GM12878 (cell line): ENCODE measurements around the gene RBM12. TPM values are rescaled to one million over a fixed set of nuclear protein-coding genes. Genes with fewer than 3 reads are reported as not detected.

ENCODE experiments used
- ASH2L ChIP-seq: fragments of 300-600, 200-600 bp; sonication (generic); IDR thresholded peaks from 2 replicates; pipeline ENCODE4 v1.6.1; 2017; ENCODE audit warnings: low read depth, mild to moderate bottlenecking, borderline replicate concordance
- CEBPZ ChIP-seq: fragments of 150-350 bp; IDR thresholded peaks from 2 replicates; pipeline ENCODE4 v1.6.1; 2016; ENCODE audit warnings: low read depth, low read length
- FOXK2 ChIP-seq: fragments of 450-650 bp; IDR thresholded peaks from 2 replicates; pipeline ENCODE4 v1.6.1; 2017; ENCODE audit warnings: mild to moderate bottlenecking, moderate library complexity
- IKZF2 ChIP-seq, 2 experiments: fragments of 450-650 bp; IDR thresholded peaks; 2 replicates each; pipeline ENCODE4 v1.6.1; 2017; ENCODE audit warnings: mild to moderate bottlenecking in 2 of 2, moderate library complexity in 2 of 2
- IRF5 ChIP-seq: fragments of 450-650 bp; IDR thresholded peaks from 2 replicates; pipeline ENCODE4 v1.6.1; 2017; ENCODE audit warnings: borderline replicate concordance
- KAT2A ChIP-seq: conservative IDR thresholded peaks from 2 replicates; pipeline ENCODE4 v1.6.1; 2011; ENCODE audit warnings: low read depth, low read length; ENCODE audit not compliant: control insufficient read depth
- MLLT1 ChIP-seq: fragments of 450-650 bp; IDR thresholded peaks from 2 replicates; pipeline ENCODE4 v1.6.1; 2016; ENCODE audit warnings: mild to moderate bottlenecking
- NFXL1 ChIP-seq: fragments of 450-650 bp; IDR thresholded peaks from 2 replicates; pipeline ENCODE4 v1.6.1; 2017; ENCODE audit warnings: antibody characterized with exemption, mild to moderate bottlenecking, borderline replicate concordance
- NFYA ChIP-seq: IDR thresholded peaks from 2 replicates; pipeline ENCODE4 v1.6.1; 2011; ENCODE audit warnings: low read depth, mild to moderate bottlenecking, low read length, improper control_type of control experiment, borderline replicate concordance
- PBX3 ChIP-seq: IDR thresholded peaks from 2 replicates; pipeline ENCODE4 v1.6.1; 2011; ENCODE audit warnings: mild to moderate bottlenecking, low read depth, low read length, moderate library complexity; ENCODE audit not compliant: insufficient replicate concordance
- PRDM15 ChIP-seq: fragments of 450-650 bp; formaldehyde crosslinking; IDR thresholded peaks from 2 replicates; pipeline ENCODE4 v1.4.0; 2020; ENCODE audit warnings: mild to moderate bottlenecking, moderate library complexity
- RAD21 ChIP-seq: IDR thresholded peaks from 2 replicates; pipeline ENCODE4 v1.6.1; 2011; ENCODE audit warnings: mild to moderate bottlenecking, low read depth, low read length, moderate library complexity; ENCODE audit not compliant: insufficient read depth
- RB1 ChIP-seq: fragments of 450-650 bp; formaldehyde crosslinking; IDR thresholded peaks from 2 replicates; pipeline ENCODE4 v1.6.1; 2017; ENCODE audit warnings: mild to moderate bottlenecking, borderline replicate concordance
- RFX5 ChIP-seq: IDR thresholded peaks from 2 replicates; pipeline ENCODE4 v1.6.1; 2011; ENCODE audit warnings: low read depth, low read length, improper control_type of control experiment
- SREBF2 ChIP-seq: IDR thresholded peaks from 2 replicates; pipeline ENCODE4 v1.6.1; 2012; ENCODE audit warnings: mild to moderate bottlenecking, low read length
- TBL1XR1 ChIP-seq: IDR thresholded peaks from 2 replicates; pipeline ENCODE4 v1.6.1; 2012; ENCODE audit warnings: low read depth, low read length, improper control_type of control experiment
- YY1 ChIP-seq: IDR thresholded peaks from 2 replicates; pipeline ENCODE4 v1.6.1; 2011; ENCODE audit warnings: low read depth, mild to moderate bottlenecking, low read length
- ZNF274 ChIP-seq: IDR thresholded peaks from one replicate; pipeline ENCODE4 v1.8.0; 2011; ENCODE audit not compliant: insufficient read length, insufficient read depth
- polyA plus RNA-seq, 11 experiments: library from polyadenylated mRNA; depleted of rRNA in 4 of 11; unstranded in 6 of 11; stranded (reverse) in 5 of 11; fragments of >200 nt; fragmentation: Nextera tagmentation in 4 of 11; fragmentation: Illumina TruSeq in 1 of 11; extraction: Ambion mirVana in 4 of 11; extraction: Trizol in 1 of 11; gene quantifications; 1 replicate in 1 of 11; 2 replicates in 10 of 11; pipeline versions ENCODE4 v1.2.1 to v1.2.3, GENCODE V29; 2011 to 2016; ENCODE audit warnings: inconsistent platforms in 2 of 11, missing spikeins in 2 of 11, low read depth in 1 of 11
- total RNA-seq, 4 experiments: library from RNA; depleted of rRNA in 3 of 4; stranded (reverse); fragments of >200 nt in 3 of 4; fragmentation: Illumina TruSeq in 1 of 4; extraction: Trizol in 1 of 4; gene quantifications; 2 replicates each; pipeline versions ENCODE4 v1.2.1 to v1.2.3, GENCODE V29; 2013 to 2021

The RBM12 gene
- total and polyA plus RNA-seq, 10 of the 15 experiments (the other 5 are each of a cell fraction or from before 2014, with no cell fraction given): 4.7 to 153 (median 58.5) TPM

- TF ChIP-seq PBX3: no peak
- TF ChIP-seq PRDM15 (CRISPR knock-in tag): no peak
- TF ChIP-seq CEBPZ: no peak
- no peak for TF ChIP-seq TBL1XR1
- peak; percentile 65; the same call in 1 of the 2 replicates for TF ChIP-seq YY1
- no peak for TF ChIP-seq NFXL1
- no peak for TF ChIP-seq FOXK2
- peak; percentile 50 for TF ChIP-seq RAD21
- TF ChIP-seq NFYA: no peak
- TF ChIP-seq RB1: no peak
- no peak for TF ChIP-seq SREBF2
- peak; percentile 32 to 49; a peak in 2 of 4 replicates for TF ChIP-seq IKZF2 (IDR thresholded peaks at IDR 0.05)
- no peak for TF ChIP-seq ZNF274
- no peak for TF ChIP-seq IRF5
- TF ChIP-seq RFX5: no peak
- TF ChIP-seq MLLT1: peak; percentile 72; the same call in 1 of the 2 replicates
- TF ChIP-seq ASH2L: no peak
- TF ChIP-seq KAT2A: no peak
Measured at GRCh38 chr20:35619196-35620095, 45.3 kb downstream of the RBM12 start (continued).
